Endothelial cell of umbilical vein (primary cell): Measurements from ENCODE around the gene KTN1.

ENCODE experiments used
- CTCF ChIP-seq, 2 donors: IDR thresholded peaks; 1 replicate in 1 of 2; 2 replicates in 1 of 2; pipeline ENCODE4 v1.5.1; 2011; ENCODE audit warnings: low read length in 2 of 2, mild to moderate bottlenecking in 2 of 2, moderate library complexity in 2 of 2, control low read depth in 1 of 2, inconsistent platforms in 1 of 2, low read depth in 1 of 2; ENCODE audit not compliant: insufficient read depth in 1 of 2; ENCODE audit errors: extremely low read depth in 1 of 2
- GATA2 ChIP-seq: IDR thresholded peaks from 2 replicates; pipeline ENCODE4 v1.7.0; 2011; ENCODE audit warnings: low read depth, mild to moderate bottlenecking, moderate library complexity, mixed read lengths, low read length; ENCODE audit not compliant: insufficient read length, insufficient read depth
- MAX ChIP-seq: IDR thresholded peaks from 2 replicates; pipeline ENCODE4 v1.6.1; 2011; ENCODE audit not compliant: insufficient read depth, insufficient read length
- MYC ChIP-seq: IDR thresholded peaks from one replicate; pipeline ENCODE4 v1.6.1; 2011; ENCODE audit warnings: mild to moderate bottlenecking, low read depth, low read length
- POLR2A ChIP-seq: IDR thresholded peaks from 2 replicates; pipeline ENCODE4 v1.6.1; 2012; ENCODE audit warnings: low read depth, mild to moderate bottlenecking, control low read depth, low read length

GRCh38 chr14:55724736-55725135 is 144.7 kb downstream of the KTN1 start:
- TF ChIP-seq POLR2A (no peak), MYC (no peak), CTCF (IDR thresholded peaks at IDR 0.05; ENCODE audit: extremely low read depth in 1 of 2, insufficient read depth in 1 of 2, low read depth in 1 of 2, low read length in 2 of 2) (no peak), MAX (no peak), GATA2 (no peak)
